ENCODE results near the gene PIGC.
A peak's percentile ranks its signal among the peaks of the same experiment; 100 is the strongest.

PIGC gene

DNA sequence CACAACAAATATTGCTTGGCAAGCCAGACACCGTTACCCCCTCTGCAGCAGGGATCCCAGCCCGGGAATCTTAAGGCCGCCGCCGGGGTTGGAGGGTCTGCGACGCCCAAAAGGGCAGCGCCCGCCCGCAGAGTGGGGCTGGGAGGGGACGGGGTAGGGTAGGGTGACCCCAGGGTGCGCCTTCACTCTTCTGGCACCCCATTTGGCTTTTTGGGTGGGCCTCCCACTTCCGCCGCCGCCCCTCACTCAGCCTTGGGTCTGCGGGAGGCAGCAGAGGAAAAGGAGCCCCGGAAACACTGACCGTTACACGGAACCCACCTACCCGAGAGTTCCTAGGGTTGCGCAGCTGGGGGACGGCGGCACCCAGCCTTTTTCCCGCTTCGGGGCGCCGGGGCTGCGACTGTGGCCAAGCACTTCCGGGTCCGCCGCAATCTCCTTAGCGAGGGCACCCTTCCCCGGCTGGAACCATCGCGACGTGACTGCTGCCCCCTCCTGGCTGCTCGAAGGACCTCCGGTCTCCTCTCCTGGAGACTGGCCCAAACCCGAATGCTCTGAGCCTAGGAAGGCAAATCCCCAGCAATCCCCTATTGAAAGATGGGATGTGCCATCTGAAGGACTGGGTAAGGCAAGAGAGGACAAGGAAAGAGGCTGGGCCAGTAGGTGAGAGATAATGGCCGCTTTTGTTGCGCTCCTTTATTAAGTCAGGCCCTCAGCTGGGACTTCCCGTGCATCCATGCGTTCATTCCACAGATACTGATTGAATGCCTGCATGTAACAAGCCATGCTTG lies at the start of gene PIGC:
Gene PIGC, minus strand, starts transcription at position 404 of the 788 bp plus-strand sequence. CDS start 1,447 bp downstream, outside the sequence.
- peak; percentile 95 for DNase-seq

DNA sequence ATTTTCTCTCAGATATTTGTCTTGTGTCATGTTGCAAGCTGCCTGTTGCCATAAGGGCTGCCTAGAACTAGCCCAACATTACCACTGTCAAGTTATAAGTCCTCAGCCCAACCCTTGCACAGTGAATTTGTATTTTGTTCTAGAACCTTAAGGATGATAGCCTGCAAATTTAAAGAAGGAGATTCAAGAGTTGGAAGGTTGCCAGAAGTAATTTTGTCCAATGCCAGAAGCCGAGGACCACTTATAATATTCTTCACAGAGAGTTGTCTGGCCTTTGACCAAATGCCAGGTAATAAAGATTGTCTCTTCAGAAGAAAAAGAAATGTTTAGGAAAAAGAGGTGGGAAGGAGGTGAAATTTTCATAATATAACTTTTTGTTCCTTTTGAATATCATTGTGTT lies 48.6 kb upstream of the PIGC start:
- no peak for DNase-seq

DNA sequence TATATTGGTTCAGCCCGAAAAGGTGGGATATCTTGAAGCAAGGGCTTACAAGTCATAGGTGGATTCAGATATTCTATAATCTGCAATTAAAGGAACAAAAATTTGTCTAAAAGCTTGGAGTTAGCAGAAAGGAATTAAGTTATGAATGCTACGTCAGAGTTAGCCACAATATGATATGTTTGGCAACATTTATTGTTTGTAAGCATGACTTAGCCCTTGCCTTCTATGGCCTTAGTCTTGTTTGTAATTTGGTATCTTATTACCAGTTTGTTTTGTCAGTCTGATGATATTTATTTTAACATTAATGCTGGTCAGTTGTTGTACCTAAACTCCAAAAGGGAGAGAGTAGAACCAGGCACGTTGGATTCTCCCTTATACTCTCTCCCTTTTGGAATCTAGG lies 46.0 kb upstream of the PIGC start:
- no peak for DNase-seq

DNA sequence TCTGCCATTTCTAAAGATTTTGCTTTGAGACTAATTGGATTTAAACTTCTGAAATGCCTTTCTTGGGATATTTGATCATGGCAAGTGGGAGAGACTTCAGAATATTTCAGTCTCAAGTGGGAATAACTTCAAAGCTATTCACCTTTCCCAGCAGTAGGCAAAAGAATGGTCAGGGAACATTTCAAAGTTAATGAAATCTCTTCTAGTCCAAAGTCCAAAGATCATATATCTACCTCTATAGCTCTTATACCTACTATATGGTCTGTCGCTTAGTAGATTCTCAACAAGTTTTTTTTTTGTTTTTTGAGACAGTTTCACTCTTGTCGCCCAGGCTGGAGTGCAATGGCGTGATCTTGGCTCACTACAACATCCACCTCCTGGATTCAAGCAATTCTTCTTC lies 44.5 kb upstream of the PIGC start:
- DNase-seq: no peak

DNA sequence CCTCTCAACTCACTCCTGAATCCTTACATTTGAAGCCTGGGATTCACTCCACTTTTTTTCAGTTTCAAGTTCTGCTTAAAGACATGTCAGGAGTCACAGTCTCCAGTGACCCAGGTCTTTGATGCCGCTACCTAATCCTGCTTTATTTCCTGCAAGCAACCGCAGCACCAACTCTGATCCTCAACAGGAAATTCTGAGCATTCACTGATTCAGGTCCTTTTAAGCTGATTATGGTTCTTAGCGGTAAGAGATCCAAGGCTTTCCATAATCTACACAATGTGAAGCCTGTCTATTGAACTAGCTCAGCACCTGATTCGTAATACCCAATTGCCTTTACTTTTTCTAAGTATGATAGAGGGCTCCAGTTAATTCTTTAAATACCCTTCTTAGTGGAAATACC lies 43.7 kb upstream of the PIGC start:
- DNase-seq: no peak

DNA sequence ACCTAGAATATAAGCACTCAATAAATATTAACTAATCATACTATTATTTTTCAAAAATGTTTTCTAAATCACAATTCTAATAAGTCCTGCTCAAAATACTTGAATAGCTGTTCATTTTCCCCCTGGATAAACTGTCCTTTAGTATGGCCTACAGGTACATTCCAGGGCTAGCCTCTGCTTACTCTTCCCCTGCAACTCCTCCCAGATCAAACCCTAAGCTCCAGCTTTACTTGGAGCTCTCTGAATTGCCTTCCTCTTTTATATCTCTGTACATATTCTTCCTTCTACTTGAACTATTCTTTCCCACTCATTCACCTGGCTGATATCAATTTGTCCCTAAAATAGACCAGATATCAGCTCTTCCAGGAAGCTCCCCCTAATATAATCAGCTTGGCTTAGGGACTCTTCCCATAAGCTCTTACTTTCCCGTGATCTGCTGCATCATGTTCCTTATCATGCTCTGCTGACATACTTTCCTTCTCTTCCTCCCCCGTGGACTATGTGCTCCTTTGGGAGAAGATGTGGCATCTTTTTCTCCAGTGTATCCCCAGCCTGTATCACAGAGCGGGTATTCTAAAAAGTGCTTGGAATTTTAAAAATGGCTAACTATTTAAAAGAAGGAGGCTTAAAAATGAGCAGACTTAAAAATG lies 43.1 kb upstream of the PIGC start:
- no peak for DNase-seq

DNA sequence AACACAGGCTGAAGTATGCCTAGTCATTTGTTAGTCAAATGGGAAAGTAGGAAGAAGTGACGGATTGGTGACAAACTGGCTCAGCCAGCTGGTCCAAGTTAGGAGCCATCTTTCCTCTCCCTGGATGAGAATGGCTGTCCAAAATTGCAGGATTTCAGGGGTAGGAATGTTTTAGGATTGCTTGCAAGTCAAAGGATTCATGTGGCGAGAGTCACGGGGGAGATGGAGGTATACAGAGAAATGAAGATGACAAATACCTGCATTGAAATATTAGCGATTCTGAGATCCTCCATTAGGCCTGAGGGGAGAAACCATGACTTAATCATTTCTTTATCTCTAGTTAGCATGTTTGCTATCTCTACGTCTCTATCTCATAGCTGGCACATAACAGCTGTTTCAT lies 41.8 kb upstream of the PIGC start:
- no peak for DNase-seq

DNA sequence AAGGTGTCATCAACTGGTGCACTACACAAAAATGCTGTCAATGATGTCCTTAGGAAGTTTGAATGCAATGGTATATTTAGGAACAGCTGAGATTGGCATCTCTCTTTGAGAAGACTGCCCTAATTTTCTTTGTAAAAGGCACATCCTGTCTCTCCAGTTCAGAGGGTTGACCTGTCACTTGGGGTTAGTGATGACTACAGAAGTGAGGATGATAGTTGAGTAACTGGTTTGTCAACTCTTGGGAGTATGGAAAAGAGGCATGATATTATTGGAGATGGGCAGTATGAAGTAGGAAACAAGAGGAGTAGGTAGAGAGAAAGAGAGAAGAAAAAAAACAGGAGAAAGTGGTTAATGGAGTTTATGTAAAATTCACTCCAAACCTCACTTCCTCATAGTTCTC lies 40.4 kb upstream of the PIGC start:
- DNase-seq: no peak

DNA sequence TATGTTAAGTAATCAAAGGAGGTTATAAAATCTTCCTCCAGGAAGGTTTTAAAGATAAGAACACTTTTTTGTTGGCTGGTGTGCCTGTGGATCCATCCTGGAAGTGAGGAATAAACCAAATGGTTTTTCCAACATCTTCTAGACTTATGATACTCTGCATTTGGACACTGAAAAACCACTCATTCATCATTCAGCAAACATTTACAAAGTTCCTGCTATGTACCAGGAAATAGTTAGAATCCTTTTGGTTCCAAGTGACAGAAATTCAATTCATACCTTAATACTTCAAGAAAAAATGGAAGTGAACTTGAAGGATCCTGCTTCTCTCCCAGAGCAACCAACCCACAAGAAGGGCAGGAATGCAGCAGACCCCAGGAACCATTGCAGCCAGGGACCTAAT lies 39.6 kb upstream of the PIGC start:
- no peak for DNase-seq

DNA sequence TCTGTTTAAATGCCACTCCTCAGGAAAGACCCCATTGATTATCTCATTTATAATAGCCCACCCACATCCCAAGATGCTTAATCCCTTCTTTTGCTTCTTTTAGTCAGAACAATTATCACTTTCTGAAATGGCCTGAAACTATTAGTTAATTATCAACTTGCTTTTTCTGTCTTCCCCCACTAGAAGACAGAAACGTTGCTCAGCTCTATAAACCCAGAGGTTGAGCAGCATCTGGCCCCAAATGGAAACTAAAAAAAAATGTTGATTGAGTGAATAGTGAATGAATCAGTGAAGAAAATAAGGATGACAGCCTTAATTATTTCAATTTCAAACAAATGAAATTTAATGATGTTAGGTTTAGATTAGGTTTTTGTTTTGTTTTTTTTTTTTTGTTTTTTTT lies 38.2 kb upstream of the PIGC start:
- DNase-seq: no peak

DNA sequence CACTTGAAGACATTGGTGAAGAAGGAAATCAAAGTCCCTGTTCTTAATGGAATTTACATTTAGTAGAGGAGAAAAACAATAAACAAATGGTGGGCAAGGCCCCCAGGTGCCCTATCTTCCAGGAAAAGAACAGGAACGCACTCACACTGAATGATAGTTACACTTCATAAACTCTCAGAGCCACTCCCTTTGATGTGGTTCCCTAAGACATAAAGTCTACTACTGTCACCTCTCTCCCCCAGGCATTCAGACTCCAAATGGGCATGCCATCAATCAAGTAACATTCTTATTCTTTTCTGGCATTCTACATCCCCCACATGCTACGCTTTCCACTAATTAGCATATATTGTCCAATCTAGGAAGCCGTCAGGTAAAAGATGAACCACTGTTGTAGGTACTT lies 36.6 kb upstream of the PIGC start:
- DNase-seq: no peak

DNA sequence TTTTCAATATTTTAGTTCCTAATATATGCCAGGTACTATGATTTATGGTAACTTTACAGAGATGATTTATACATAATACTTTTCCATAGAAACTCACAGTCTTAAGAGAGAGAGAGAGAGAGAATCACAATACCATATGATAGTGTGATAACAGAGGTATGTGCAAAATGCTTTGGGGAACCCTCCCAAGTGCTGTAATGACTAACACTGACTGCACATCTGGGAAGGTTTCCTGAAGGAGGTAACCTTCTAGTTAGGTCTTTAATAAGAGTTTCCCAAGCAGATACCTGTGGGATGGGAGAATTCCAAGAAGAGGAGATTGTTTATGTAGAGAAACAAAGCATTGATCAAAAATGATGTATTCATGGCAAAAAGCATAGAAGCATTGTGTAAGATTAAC lies 34.6 kb upstream of the PIGC start:
- no peak for DNase-seq

DNA sequence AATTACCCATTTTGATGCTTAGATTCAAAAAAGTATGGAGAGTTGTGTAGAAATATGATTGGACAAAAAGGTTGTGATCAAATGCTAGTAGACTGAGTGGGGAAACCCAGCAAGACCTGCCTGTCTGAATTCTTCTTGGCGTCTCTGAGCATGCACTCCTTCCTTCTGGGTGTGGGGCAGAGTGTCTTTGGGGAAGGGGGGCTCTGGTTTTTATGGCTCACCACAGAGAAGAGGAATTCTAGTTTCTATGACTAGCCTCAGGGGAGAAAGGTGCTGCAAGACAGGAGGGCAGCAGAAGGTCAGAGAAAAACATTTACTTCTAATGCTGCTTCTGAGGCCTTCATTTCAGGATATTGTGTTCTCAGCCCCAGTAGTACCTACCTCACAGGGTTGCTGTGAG lies 33.9 kb upstream of the PIGC start:
- no peak for DNase-seq

DNA sequence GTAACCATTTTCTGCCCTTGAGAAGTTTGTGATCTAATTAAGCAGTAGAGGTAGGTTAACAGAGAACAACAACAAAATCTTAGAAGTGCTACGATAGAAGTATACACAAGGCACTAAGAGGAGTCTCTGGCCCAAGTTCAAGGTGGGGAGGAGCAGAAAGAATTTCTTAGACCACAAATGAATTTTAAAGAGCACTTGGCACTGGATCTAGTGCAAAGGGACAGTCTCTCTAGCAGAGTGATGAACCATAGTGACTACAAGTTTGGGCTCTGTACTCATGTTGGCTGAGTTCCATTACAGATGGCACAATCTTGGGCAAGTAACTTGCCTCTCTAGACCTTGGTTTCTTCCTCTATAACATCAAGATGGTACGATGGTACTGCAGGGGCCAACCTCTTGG lies 33.3 kb upstream of the PIGC start:
- no peak for DNase-seq

DNA sequence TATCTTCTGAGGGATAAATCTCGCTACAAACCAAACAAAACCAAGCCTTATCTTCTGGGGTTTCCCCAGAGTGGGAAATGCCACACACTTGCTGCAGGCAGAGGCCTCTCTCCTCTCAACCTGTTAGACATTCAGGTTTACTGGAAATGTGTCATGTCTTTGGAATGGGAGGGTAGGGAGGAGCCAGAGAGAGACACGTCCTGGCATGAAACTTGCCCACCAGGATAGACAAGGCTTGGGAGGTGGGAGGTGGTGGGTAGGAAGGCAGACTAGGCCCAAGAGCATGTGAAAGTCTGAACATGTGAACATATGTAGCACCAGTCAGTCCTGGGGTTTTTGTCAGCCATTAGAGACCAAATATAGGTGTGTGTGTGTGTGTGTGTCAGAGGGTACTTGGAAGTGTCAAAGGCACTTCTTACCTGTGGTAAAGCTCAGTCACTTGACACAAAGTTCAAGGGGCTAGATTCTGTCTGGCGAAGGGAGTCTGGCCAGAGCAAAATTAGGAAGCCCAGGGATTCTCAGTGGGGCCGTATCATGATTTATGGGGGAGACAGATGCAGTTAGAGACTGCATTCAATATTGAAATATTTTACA lies 32.4 kb upstream of the PIGC start:
- DNase-seq: no peak

DNA sequence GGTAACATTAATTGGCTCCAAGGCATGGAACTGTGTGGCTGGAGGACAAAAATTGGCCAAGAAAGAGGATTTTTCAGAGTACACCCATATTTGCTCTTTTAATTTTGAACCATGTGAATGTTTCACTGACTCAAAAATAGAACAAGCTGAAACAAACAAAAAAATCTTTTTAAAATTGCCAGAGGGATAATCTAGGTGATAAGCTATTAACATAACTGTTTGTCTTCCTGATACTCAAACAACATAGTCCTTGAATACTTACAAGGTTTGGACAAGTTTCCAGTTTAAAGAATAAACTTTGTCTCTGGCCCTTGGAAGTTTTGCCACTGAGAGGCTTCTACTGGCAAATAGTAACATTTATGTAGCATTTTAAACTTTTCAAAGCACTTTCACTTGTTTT lies 30.0 kb upstream of the PIGC start:
- no peak for DNase-seq

DNA sequence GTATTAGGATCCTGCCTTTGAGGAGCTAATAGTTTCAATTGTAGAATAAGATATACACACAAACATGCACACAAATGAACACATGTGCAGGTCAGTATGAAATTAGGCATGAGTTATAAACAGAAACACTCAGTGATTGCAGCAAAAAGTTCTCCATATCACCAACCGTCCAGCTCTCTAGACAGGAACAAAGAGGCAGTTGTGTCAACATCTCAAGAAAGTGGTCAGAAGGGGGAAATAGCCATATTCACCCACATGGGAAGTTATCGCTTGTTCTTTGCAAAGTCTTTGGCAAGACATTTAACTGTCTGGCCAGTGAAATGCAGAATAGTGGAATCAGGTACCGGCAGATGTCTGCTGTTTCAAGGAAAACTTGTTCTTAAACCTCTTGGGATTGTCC lies 29.4 kb upstream of the PIGC start:
- DNase-seq: no peak

DNA sequence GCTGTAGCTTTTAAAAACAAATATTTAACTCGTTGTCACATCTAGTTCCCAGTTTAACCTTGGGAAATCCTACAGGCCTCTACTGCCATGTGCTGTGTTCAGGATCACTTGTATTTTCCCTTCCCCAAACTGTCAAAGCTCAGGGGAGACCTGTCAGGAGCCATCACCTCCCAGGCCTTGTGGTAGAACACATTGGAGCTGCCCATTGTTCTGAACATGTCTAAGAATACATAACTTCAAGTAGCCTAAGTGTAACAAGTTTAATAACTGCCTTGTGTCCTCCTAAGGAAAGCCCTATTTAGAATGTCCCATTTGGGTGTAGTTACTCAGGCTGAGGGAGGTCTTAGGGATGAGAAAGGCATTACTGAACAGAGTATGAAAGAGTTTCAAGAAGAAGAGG lies 28.6 kb upstream of the PIGC start:
- DNase-seq: no peak

DNA sequence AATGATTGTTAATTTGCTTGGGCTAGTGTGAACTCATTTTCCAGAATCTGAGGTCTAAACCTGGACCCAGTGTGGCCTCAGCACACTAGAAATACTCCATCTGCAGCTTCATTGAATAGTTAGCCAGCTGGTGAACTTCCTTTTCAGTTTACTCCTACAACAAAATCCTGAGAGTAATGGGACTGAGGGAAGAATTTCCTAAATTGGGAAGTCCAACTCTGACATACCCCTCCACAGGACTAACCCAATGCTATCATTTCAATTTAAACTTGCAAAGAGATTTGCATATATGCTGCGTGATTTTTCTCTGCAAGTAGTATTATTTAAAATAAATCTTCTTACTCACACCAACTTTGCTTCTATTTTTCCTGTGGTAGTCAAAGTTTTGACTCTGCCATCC lies 27.8 kb upstream of the PIGC start:
- no peak for DNase-seq

DNA sequence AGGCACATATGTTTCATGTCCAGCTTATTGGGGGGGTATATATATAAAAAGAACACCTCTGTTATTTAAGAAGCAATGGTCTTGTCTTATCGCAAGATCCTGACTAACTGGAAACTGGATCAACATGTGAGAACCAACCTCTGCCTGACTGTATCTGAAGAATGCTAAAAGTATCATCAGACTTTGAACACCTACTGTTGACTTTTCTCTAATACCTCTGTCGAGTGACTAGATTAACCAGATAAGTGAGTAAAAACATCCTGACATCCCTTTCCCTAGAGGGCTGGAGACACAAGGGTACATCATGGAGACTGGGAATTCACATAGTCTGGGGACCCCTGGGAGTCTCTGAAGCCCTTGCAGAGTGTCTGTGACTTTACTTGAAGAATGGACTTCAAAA lies 26.3 kb upstream of the PIGC start:
- DNase-seq: no peak

DNA sequence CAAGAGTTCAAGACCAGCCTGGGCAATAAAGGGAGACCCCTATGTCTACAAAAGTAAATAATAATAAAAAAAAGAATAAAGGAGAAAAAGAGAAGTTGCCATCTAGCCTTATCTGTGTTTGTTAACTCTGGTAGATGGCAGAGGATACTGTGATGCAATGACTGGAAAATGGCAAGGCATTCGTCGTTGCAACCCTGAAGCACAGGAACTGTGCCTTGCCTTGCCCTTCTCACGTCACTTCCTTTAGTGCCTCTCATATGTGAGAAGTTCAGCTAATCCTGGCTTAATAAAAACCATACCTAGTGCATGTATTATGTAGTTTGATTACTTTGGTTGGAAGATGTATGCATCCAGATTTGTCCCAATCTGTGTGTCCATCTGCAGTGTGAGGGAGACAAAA lies 25.8 kb upstream of the PIGC start:
- DNase-seq: no peak

DNA sequence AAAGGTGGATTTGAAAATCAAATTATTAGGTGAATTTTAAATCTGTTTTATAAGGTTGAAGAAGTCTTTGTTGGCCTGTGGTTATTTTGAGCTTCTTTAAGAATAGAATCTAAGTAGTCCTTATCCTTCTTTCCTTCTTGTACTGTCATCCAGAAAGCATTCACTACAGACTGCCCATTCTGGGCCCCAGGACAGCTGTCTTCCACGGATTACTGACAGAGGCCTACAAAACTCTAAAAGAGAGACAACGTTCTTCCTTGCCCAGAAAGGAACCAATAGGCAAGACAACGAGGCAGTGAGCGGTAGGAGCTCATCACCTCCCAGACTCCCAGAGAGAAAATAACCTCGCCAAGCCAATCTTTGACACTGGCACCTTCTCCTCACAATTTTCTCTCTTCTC lies 24.4 kb upstream of the PIGC start:
- no peak for DNase-seq

DNA sequence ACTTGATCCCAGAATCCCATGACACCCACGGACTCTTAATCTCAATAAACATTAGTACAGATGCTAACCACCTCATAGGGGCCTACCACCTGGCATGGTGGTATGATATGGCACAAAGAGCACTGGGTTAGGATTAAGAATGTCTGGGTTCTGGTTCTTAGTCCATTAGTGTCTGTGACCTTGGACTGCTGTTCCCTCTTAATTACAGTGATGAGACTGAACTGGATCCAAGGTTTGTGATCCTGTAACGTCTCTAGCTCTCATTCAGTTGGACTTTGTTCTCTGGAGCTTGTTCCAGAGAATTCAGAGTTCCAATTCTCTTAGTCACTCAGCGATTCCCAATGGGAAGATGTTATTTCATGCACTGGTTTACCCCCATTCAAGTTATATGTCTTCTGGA lies 23.6 kb upstream of the PIGC start:
- no peak for DNase-seq

DNA sequence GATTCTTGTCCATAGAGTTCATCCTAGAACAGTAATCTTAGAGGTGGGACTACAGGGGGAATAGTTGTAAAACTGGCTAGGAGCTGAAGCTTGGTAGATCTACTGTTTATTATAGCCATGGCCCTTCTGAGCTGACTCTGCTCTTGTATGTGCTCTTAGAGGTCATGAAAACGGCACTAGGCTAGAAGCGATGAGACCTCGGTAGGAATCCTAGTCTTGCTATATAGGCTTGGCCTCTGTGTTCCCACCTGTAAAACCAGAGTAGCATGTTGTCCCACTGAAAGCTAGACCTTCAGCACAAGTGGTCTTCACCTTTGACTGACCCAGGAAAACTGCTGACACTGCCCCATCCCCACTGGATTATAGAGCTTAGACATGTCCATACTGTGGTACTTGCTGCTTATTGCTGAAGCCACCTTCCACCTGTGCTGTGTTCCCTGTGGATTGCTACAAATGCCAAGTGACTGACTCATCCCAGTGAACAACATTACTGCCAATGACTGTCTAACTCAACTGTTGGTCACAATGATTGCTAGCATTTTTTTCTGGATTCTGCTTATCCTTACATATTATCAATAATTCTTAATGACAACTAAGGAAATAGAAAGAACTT lies 23.0 kb upstream of the PIGC start:
- no peak for DNase-seq
